ENCODE results near the gene CCDC34. TPM values are rescaled to one million over a fixed set of nuclear protein-coding genes. Genes with fewer than 3 reads are reported as not detected.

Gene CCDC34
- total and polyA plus RNA-seq, 2 of the 4 experiments (the other 2 are of a cell fraction) = 2.5 to 4.5 TPM

DNA sequence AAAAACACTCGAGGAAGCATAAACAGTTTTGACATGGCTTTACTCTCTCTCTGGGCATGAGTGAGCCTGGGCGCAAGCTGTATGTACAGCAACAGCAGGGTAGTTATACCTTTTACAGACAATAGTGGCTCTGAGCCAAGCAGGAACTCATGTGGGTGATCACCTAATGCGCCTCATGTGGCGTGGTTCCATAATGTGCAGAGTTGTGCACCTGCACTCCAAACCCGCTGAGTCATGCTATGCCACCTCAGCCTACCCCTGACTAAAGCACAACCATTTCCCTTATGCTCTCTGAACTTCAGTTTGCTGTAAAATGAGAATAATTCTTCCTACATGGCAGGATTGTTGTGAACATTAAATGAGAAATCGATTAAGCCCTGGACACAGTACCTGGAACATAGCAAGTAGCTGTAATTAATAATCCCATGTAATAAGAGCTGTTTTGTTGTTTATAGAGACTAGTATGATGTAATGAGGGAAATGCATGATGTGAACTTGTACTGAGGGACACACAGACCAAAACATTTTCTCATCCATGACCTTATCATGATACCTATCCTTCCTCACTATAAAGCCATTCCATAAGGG, 71.6 kb downstream of the CCDC34 start:
- peaks cover 6% of the 10 kb centered on the region for H3K27me3 ChIP-seq (ENCODE audit: control insufficient read depth, insufficient read depth, low read length)
- no peak overlapping the region for H3K4ac ChIP-seq (ENCODE audit: low read depth, low read length)
- H3K9me1 ChIP-seq (ENCODE audit: insufficient read depth, low read length) = no peaks in the 10 kb centered on the region
- in situ Hi-C loops (cut with MboI; ENCODE audit: low sequenced_read_pairs) = no loop called here
- POLR2A ChIA-PET (ENCODE audit: unreplicated experiment) = no interaction called here
- H4K91ac ChIP-seq (ENCODE audit: insufficient read depth, low read depth, low read length) = no peak overlapping the region
- H3K36me3 ChIP-seq (ENCODE audit: control insufficient read depth, insufficient read depth, low read length) = no peaks in the 10 kb centered on the region
- no peak overlapping the region for H2BK120ac ChIP-seq (ENCODE audit: low read depth, low read length)
- no peak for ATAC-seq (ENCODE audit: low read depth)
- H3K4me1 ChIP-seq (ENCODE audit: control insufficient read depth, insufficient read depth, low read length) = peaks cover 4% of the 10 kb centered on the region; the same call in 1 of the 2 replicates
- no peak overlapping the region for H2AK5ac ChIP-seq (ENCODE audit: low read depth, low read length)
- H3K27ac ChIP-seq (ENCODE audit: insufficient read depth, low read length) = no peak overlapping the region
- no peak overlapping the region for H2BK20ac ChIP-seq (ENCODE audit: low read depth, low read length)
- no TSS peak for BruUV-seq (replicated peaks)
- intact Hi-C loops (cut with micrococcal nuclease) = no loop called here
- no peak overlapping the region; the same call in 2 of the 3 replicates for H2BK15ac ChIP-seq (ENCODE audit: low read depth, low read length)
- DNase-seq = no peak
- H4K20me1 ChIP-seq (ENCODE audit: insufficient read depth, low read length) = no peaks in the 10 kb centered on the region
- dilution Hi-C loops (cut with HindIII; ENCODE audit: low sequenced_read_pairs, unreplicated experiment) = no loop called here
- no peak overlapping the region for H3K23ac ChIP-seq (ENCODE audit: low read depth, low read length)
- H3K4me2 ChIP-seq (ENCODE audit: low read depth, low read length) = no peak overlapping the region
- H3K18ac ChIP-seq (ENCODE audit: low read depth, low read length) = no peak overlapping the region
- no CpG with 5 or more reads among the region's 6 CpGs for WGBS, 2 experiments (ENCODE audit: extremely low coverage in 2 of 2, insufficient read length in 1 of 2)
- H3K14ac ChIP-seq (replicated peaks; ENCODE audit: low read depth, low read length) = no peak overlapping the region
- H4K8ac ChIP-seq (ENCODE audit: low read depth in 2 of 2, low read length in 2 of 2) = no peak overlapping the region
- H3K56ac ChIP-seq (ENCODE audit: extremely low read depth, insufficient read depth, low read length) = no peak overlapping the region
- no peak overlapping the region for H3K9ac ChIP-seq (ENCODE audit: low read depth, low read length)
- TF ChIP-seq, protein P1, sequence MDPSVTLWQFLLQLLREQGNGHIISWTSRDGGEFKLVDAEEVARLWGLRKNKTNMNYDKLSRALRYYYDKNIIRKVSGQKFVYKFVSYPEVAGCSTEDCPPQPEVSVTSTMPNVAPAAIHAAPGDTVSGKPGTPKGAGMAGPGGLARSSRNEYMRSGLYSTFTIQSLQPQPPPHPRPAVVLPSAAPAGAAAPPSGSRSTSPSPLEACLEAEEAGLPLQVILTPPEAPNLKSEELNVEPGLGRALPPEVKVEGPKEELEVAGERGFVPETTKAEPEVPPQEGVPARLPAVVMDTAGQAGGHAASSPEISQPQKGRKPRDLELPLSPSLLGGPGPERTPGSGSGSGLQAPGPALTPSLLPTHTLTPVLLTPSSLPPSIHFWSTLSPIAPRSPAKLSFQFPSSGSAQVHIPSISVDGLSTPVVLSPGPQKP (IDR thresholded peaks at IDR 0.05; ENCODE audit: borderline replicate concordance, low read depth, low read length) = no peak
- TF ChIP-seq SMC3 (IDR thresholded peaks at IDR 0.05; ENCODE audit: low read depth, low read length) (no peak), MXI1 (IDR thresholded peaks at IDR 0.05; ENCODE audit: borderline replicate concordance, low read depth, low read length) (no peak), FOS (IDR thresholded peaks at IDR 0.05; ENCODE audit: low read depth, low read length) (no peak), RAD21 (IDR thresholded peaks at IDR 0.05; ENCODE audit: low read length) (no peak), CHD1 (IDR thresholded peaks at IDR 0.05; ENCODE audit: low read depth, low read length) (no peak), NFE2L2 (IDR thresholded peaks at IDR 0.05; ENCODE audit: low read depth, low read length) (peak; percentile 83)
- H4K5ac ChIP-seq (ENCODE audit: low read depth, low read length) = no peak overlapping the region
- H2AK9ac ChIP-seq (replicated peaks; ENCODE audit: low read depth, low read length, poor library complexity) = no peak overlapping the region
- CTCF ChIA-PET = no interaction called here
- no peak overlapping the region for H2AFZ ChIP-seq (replicated peaks; ENCODE audit: low read length, poor library complexity)
- no peak overlapping the region for H3K4me3 ChIP-seq (ENCODE audit: insufficient read depth, low read depth, low read length)
- H3K79me1 ChIP-seq (ENCODE audit: low read depth in 1 of 2, low read length in 2 of 2) = no peaks in the 10 kb centered on the region
- no peak overlapping the region for H2BK5ac ChIP-seq (ENCODE audit: low read depth, low read length, poor library complexity, severe bottlenecking)
- no peaks in the 10 kb centered on the region for H3K9me3 ChIP-seq (ENCODE audit: control insufficient read depth, insufficient read depth, low read length)

All from IMR-90 (cell line).